IPS DF 6.9 (cell line): ENCODE data around the gene NTM.

ENCODE experiments used
- DNase-seq: peaks from one replicate; pipeline ENCODE4 v3.0.0-alpha.2; 2013; ENCODE audit warnings: low read depth, low spot score
- H3K27ac ChIP-seq: one replicate; pipeline ENCODE4 v1.5.1; 2013; ENCODE audit warnings: low read length, control low read depth
- H3K27me3 ChIP-seq: 2 replicates; pipeline ENCODE4 v1.6.1; 2013; ENCODE audit warnings: mild to moderate bottlenecking, low read length; ENCODE audit not compliant: control insufficient read depth, insufficient read depth
- H3K36me3 ChIP-seq: 2 replicates; pipeline ENCODE4 v1.6.1; 2013; ENCODE audit warnings: low read length; ENCODE audit not compliant: control insufficient read depth, insufficient read depth
- H3K4me1 ChIP-seq: 2 replicates; pipeline ENCODE4 v1.6.1; 2013; ENCODE audit warnings: low read length; ENCODE audit not compliant: control insufficient read depth, insufficient read depth
- H3K4me3 ChIP-seq: 2 replicates; pipeline ENCODE4 v1.5.1; 2013; ENCODE audit warnings: mild to moderate bottlenecking, low read length
- H3K9me3 ChIP-seq: 2 replicates; pipeline ENCODE4 v1.6.1; 2013; ENCODE audit warnings: low read length, inconsistent platforms; ENCODE audit not compliant: control insufficient read depth, insufficient read depth
- WGBS: extraction: QIAGEN DNeasy Blood & Tissue Kit; methylation state at CpG from one replicate; pipeline ENCODE4 v1.1.7; 2013; ENCODE audit warnings: mixed read lengths, missing lambda C conversion rate; ENCODE audit not compliant: insufficient read length, insufficient coverage; 5-methylcytosine and 5-hydroxymethylcytosine counted together

The NTM gene

DNA sequence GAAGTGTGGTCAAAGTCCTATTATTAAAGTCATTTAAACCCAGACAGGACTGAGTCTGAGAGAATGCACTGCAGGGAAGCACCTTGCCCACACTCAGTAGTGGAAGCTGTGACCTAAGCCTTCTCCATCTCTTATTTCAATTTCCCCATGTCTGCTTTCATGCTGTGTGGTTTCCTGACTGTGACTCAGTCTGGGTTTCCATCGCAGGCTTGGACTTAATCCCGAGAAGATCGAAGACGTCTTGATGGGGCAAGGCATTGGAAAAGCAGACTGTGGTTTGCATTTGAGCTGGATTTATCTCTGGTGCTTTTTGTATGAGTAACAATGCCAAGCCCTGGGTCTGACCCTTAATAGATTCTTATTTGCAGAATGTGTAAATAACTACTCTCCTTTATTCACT is 238.9 kb downstream of the NTM start:
- Histone ChIP-seq H3K9me3 (no peaks in the 10 kb centered on the region), H3K4me3 (no peak overlapping the region), H3K36me3 (no peaks in the 10 kb centered on the region), H3K27me3 (peaks cover 2% of the 10 kb centered on the region; the same call in 1 of the 2 replicates), H3K4me1 (peaks cover 1% of the 10 kb centered on the region; the same call in 1 of the 2 replicates), H3K27ac (no peak overlapping the region)
- DNase-seq, result no peak
- WGBS, result no CpG with 5 or more reads among the region's 4 CpGs

DNA sequence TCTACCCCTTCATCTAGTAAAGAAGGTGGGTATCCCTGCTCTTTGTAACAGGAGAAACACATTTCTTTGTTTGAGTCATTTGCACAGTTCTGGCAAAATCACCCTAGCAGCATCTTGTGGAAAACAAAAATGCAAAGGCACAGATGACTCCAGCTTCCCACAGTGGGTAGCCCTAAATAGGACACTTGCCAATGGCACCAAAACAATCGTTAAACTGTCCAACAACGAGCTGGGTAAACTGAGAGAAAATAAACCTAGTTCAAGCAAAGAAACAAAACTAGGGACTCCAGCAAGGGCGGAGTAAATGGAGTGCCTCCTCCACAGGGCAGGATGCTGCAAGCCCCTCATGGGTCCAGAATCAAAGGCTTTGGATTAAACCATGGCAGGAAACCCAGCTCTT is 239.5 kb downstream of the NTM start:
- peaks cover 2% of the 10 kb centered on the region; the same call in 1 of the 2 replicates for H3K27me3 ChIP-seq
- H3K9me3 ChIP-seq, result no peaks in the 10 kb centered on the region
- DNase-seq, result no peak
- H3K4me1 ChIP-seq, result peaks cover 1% of the 10 kb centered on the region; the same call in 1 of the 2 replicates
- H3K27ac ChIP-seq, result no peak overlapping the region
- no peak overlapping the region for H3K4me3 ChIP-seq
- WGBS, result no CpG with 5 or more reads among the region's 3 CpGs
- no peaks in the 10 kb centered on the region for H3K36me3 ChIP-seq

DNA sequence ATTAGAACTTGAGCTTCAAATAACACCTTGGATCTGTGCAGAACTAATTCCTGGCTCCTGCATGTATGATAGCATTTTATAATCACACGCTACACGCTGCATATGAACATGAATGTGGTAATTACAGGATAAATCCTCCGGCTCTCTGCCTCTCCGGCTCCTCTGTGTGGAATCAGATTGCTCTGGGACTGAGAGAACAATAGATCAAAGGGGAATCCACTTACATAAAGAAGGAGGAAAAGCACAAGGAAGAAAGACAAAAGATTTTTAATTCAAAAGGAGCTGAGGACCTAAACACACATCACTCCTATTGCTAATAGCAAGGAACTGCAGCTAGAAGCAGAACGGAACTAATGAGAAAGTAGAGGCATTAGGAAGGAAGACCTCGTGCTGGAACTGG is 240.9 kb downstream of the NTM start:
- no peaks in the 10 kb centered on the region for H3K36me3 ChIP-seq
- no peak overlapping the region for H3K4me3 ChIP-seq
- no peak for DNase-seq
- no peak overlapping the region for H3K27ac ChIP-seq
- H3K9me3 ChIP-seq, result no peaks in the 10 kb centered on the region
- H3K4me1 ChIP-seq, result peaks cover 1% of the 10 kb centered on the region; the same call in 1 of the 2 replicates
- H3K27me3 ChIP-seq, result peaks cover 2% of the 10 kb centered on the region; the same call in 1 of the 2 replicates
- WGBS, result no CpG with 5 or more reads among the region's 6 CpGs

DNA sequence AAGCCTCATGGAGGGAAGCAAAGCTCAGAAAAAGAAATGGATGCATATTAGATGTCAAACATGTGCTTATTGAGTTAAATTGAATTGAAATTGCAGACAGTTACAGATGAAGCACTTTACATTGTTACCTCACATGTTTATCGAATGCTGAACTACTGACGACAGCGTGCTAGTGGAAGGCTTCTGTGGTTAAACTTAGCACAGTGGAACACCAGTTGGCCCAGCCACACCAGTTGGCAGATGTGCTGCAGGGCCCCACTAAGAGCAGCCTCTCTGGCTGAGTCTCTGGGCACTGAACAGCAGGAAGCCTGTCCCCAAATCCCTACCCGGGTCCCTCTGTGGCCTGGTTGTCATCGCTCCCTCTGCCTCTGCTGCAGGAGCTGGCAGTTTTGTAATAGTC is 242.1 kb downstream of the NTM start:
- DNase-seq, result no peak
- no peaks in the 10 kb centered on the region for H3K9me3 ChIP-seq
- no peak overlapping the region for H3K4me3 ChIP-seq
- WGBS, result no CpG with 5 or more reads among the region's 5 CpGs
- peaks cover 3% of the 10 kb centered on the region; the same call in 1 of the 2 replicates for H3K4me1 ChIP-seq
- no peaks in the 10 kb centered on the region for H3K36me3 ChIP-seq
- no peak overlapping the region for H3K27ac ChIP-seq
- peaks cover 2% of the 10 kb centered on the region; the same call in 1 of the 2 replicates for H3K27me3 ChIP-seq

DNA sequence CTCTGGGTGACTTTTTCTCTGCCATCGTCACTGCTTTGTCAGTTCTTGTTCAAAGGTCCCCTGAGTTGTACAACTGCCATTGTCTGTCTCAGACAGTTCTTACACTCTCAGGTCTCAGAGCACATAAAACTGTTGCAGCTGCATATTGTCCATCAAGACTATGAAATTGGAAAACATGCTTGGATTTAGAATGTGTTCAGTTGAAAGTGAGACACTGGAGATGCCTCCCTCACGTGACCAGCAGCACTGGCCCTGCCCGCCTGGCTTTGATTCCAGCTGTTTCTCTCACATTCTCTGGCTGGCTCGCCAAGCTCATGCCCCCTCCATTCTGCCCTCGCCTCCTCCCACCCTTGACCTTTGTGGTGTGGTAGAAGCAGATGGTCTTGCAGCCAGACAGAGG is 244.2 kb downstream of the NTM start:
- WGBS, result no CpG with 5 or more reads among the region's 5 CpGs
- Histone ChIP-seq H3K4me1 (peaks cover 2% of the 10 kb centered on the region; the same call in 1 of the 2 replicates), H3K4me3 (no peak overlapping the region), H3K9me3 (no peaks in the 10 kb centered on the region), H3K27ac (no peak overlapping the region), H3K36me3 (no peaks in the 10 kb centered on the region), H3K27me3 (peaks cover 2% of the 10 kb centered on the region; the same call in 1 of the 2 replicates)
- DNase-seq, result no peak

DNA sequence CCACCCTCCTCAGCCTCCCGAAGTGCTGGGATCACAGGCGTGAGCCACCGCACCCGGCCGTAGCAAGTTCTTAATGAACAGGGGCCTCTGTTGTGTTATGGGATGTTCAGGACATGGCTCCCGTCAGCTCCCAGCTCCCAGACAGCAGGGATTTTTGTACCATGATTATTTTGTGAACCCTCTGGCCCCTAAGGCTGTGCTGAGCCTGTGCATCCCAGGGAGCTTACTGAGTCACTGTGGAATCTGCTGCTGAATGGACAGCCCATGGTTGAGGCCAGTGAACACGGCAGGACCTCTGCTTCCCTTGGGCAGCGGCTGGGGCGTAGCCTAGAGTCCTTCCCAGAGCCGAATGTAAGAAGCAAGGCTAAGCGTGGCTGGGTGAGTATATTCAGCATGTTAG is 245.2 kb downstream of the NTM start:
- H3K4me3 ChIP-seq, result no peak overlapping the region
- H3K27me3 ChIP-seq, result no peaks in the 10 kb centered on the region
- peaks cover 2% of the 10 kb centered on the region; the same call in 1 of the 2 replicates for H3K4me1 ChIP-seq
- no peak overlapping the region for H3K27ac ChIP-seq
- no CpG with 5 or more reads among the region's 11 CpGs for WGBS
- no peaks in the 10 kb centered on the region for H3K9me3 ChIP-seq
- H3K36me3 ChIP-seq, result no peaks in the 10 kb centered on the region
- DNase-seq, result no peak

DNA sequence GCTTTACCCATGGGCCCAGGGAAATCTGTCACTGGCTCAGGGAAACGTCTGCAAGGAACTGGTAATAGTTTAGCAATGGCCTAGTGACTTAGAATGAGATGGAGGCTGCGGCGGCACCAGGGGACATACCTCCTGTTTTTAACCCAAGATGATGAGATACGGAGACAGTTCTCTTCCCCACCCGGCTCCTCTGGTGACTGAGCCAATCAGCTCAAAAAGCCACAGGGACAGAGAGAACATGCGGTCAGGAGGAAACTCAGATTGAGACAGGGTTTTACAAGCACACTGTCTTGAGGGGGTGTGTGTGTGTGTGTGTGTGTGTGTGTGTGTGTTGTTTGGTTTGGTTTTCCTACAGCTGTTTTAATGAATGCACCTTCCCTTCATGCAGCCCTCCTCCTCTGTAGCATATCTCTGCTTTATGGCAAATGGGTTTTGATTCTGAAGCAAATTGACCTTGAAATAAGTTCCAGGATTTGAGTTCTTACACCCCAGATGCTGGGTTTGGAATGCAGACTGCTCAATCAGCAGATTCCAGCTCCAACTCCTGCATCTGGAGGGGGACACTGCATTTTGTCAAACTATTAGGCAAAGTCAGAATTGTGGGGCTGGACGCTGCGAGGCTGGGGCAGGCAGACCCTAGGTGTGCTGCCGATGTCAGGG is 246.2 kb downstream of the NTM start:
- no peak overlapping the region for H3K27ac ChIP-seq
- H3K27me3 ChIP-seq, result no peaks in the 10 kb centered on the region
- no peaks in the 10 kb centered on the region for H3K36me3 ChIP-seq
- H3K4me3 ChIP-seq, result no peak overlapping the region
- H3K9me3 ChIP-seq, result no peaks in the 10 kb centered on the region
- peaks cover 2% of the 10 kb centered on the region; the same call in 1 of the 2 replicates for H3K4me1 ChIP-seq
- no peak for DNase-seq
- no CpG with 5 or more reads among the region's 9 CpGs for WGBS

DNA sequence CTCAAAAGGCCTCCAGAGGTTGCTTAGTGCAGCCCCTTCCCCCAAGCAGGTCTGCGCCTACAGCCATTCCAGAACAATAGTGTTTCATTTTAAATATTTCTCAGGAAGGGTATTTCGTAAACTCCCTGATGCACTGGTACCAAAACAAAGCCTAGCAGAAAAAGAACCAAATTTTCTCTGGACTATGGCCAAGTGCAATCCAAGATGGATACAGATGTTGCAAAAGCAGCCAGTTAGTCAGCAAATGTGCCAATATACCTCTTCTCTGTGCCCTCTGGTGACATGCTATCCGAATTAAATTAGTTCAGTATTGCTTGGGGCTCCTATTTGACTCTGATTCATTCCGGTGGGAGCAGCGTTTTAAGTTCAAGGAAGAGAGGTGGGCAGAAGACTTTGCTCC is 247.8 kb downstream of the NTM start:
- Histone ChIP-seq H3K9me3 (no peaks in the 10 kb centered on the region), H3K36me3 (no peaks in the 10 kb centered on the region), H3K4me3 (no peak overlapping the region), H3K27me3 (no peaks in the 10 kb centered on the region), H3K4me1 (peaks cover 2% of the 10 kb centered on the region; the same call in 1 of the 2 replicates), H3K27ac (no peak overlapping the region)
- DNase-seq, result no peak
- no CpG with 5 or more reads among the region's 5 CpGs for WGBS

DNA sequence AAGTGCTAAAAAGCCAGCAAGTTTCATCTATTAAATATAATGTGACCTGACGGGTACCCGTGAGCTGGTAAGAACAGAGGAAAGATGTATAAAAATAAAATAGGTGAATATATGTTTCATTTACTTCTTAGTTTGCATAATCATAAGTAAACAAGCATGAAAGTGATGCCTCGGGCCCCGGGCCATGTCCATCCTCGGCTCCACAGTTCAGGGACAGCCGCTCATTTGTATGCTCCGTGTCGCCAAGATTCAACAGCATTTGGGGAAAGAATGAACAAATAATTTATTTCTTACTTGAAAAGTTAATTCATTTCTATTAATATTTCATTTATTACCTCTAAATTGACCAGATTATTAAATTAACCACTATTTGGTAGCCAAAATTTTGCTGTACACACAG is 251.8 kb downstream of the NTM start:
- no peaks in the 10 kb centered on the region for H3K36me3 ChIP-seq
- no peak overlapping the region for H3K4me3 ChIP-seq
- no peak for DNase-seq
- H3K4me1 ChIP-seq, result no peaks in the 10 kb centered on the region
- no CpG with 5 or more reads among the region's 8 CpGs for WGBS
- no peaks in the 10 kb centered on the region for H3K9me3 ChIP-seq
- H3K27me3 ChIP-seq, result no peaks in the 10 kb centered on the region
- H3K27ac ChIP-seq, result no peak overlapping the region

DNA sequence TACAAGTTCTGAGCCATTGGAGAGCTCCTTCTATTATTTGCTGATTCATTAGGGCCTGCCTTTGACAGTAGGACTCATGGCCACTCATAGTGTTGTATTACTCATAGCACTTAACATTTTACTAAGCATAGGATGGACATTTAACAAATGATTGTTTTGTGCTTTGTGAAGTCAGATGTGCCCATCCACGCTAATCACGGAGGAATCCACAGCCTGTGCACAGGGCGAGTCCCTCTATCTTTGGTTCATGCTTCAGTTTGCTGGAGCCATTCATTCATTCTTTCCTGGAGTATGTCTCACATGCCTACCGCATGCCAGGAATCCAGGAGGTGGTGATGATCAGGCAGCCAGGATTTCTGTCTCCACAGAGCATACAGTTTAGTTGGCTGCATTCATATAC is 254.1 kb downstream of the NTM start:
- DNase-seq, result no peak

DNA sequence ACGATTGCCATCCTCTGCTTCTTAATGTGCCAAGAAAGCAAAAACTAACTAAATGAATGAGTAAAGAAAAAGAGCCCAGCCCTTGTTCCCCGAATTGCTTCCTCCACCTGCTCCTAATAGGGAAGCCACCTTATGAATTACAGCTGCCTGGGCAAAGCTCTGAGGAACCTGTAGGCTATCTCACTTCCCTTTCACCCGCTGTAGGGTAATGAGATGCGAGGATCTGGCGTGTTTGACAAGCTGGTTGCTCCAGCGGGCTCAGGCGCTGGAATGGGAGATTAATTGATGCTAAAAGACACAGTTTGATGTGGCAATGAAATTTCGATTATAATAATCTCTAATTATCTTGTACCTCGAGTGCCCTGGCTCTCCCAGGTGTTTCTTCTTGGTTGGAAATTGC is 256.4 kb downstream of the NTM start:
- no peak overlapping the region for H3K4me3 ChIP-seq
- DNase-seq, result no peak
- no peaks in the 10 kb centered on the region for H3K36me3 ChIP-seq
- no peaks in the 10 kb centered on the region for H3K27me3 ChIP-seq
- no peaks in the 10 kb centered on the region for H3K4me1 ChIP-seq
- H3K9me3 ChIP-seq, result no peaks in the 10 kb centered on the region
- WGBS, result no CpG with 5 or more reads among the region's 9 CpGs
- no peak overlapping the region for H3K27ac ChIP-seq

More for the DNA sequence above, 254.1 kb downstream of the NTM start:
- no peak overlapping the region for H3K27ac ChIP-seq
- no peak overlapping the region for H3K4me3 ChIP-seq
- H3K4me1 ChIP-seq, result no peaks in the 10 kb centered on the region
- no CpG with 5 or more reads among the region's 4 CpGs for WGBS
- H3K9me3 ChIP-seq, result no peaks in the 10 kb centered on the region
- no peaks in the 10 kb centered on the region for H3K36me3 ChIP-seq
- H3K27me3 ChIP-seq, result no peaks in the 10 kb centered on the region
